ENCODE data around the gene ELP5.

- TF ChIP-seq CTCF (IDR thresholded peaks at IDR 0.05; ENCODE audit: insufficient read depth, low read depth, low read length) (no peak), EZH2 (IDR thresholded peaks at IDR 0.05; ENCODE audit: insufficient read depth, low read length) (no peak)
These were observed 16.0 kb upstream of the ELP5 start for GRCh38 chr17:7235693-7236665.
